Measurements from ENCODE around the gene ZNF576. TPM values are rescaled to one million over a fixed set of nuclear protein-coding genes. Genes with fewer than 3 reads are reported as not detected.
A peak's percentile ranks its signal among the peaks of the same experiment; 100 is the strongest.

Gene ZNF576
- total RNA-seq, 1 donor from 2014 or later, result 17.3 TPM

- Mint-ChIP-seq H3K9me3 (no peaks in the 10 kb centered on the region), H3K4me1 (ENCODE audit: unreplicated experiment) (no peaks in the 10 kb centered on the region), H3K36me3 (peaks cover 17% of the 10 kb centered on the region), H3K27ac (no peak overlapping the region), H3K4me3 (no peak overlapping the region), H3K27me3 (no peaks in the 10 kb centered on the region)
- no peak for TF ChIP-seq CTCF (conservative IDR thresholded peaks at IDR 0.05)
- no peak for DNase-seq (ENCODE audit: extremely low spot score, unreplicated experiment)
Observed at GRCh38 chr19:43552616-43553015, 43.8 kb upstream of the ZNF576 start.

DNA sequence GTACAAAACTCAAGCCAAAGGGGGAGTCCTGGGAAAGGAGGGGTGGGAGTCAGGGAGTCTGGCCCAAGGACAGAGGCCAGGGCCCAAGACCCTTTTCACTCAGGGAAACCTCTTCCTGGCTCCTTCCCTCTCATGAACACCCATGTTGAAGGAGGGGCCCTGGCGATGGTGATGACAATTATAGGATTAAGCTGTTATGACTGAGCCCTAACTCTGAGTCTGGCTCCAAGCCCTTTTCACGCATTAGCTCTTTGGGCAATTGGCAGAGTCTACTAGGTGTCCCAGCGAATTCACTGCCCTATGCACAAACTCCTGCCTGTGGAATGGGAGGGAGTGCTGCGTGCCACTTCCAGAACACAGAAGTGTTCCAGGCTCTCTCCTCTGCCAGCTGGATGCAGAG lies 42.7 kb upstream of the ZNF576 start:
- Mint-ChIP-seq H3K9me3 (no peaks in the 10 kb centered on the region), H3K4me3 (no peak overlapping the region), H3K27ac (no peak overlapping the region), H3K36me3 (peaks cover 13% of the 10 kb centered on the region), H3K27me3 (no peaks in the 10 kb centered on the region), H3K4me1 (ENCODE audit: unreplicated experiment) (no peaks in the 10 kb centered on the region)
- no peak for TF ChIP-seq CTCF (conservative IDR thresholded peaks at IDR 0.05)
- no peak for DNase-seq (ENCODE audit: extremely low spot score, unreplicated experiment)

DNA sequence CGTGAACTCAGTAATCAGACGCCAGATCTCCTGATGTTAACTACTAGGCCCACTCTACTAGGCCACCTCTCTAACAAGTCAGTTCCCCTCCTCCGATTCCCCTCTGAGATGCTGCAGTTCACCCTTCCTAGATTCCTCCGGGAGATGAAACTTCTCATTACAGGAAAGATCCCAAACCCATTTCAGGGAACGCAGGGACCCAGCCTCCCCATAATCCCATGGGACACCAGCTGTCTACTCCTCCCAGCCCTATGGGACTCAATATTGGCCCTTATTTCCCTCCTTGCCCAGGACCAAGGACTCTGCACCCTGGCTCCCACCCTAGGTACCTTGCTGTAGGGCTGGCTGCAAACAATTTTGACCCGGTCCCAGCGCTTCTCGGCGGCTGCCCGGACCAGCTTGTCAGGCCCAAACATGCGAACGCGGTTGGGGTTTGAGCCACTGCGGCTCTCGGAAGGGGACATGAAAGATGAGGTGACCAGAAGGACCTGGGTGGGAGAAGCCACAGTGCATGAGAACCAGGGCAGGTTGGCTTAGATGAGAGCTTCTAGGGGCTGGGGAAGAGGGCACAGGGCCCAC lies 42.0 kb upstream of the ZNF576 start:
- no peaks in the 10 kb centered on the region for H3K27me3 Mint-ChIP-seq
- no peak for TF ChIP-seq CTCF (conservative IDR thresholded peaks at IDR 0.05)
- H3K27ac Mint-ChIP-seq, result no peak overlapping the region
- no peaks in the 10 kb centered on the region for H3K9me3 Mint-ChIP-seq
- H3K4me1 Mint-ChIP-seq (ENCODE audit: unreplicated experiment), result no peaks in the 10 kb centered on the region
- H3K4me3 Mint-ChIP-seq, result no peak overlapping the region
- H3K36me3 Mint-ChIP-seq, result peaks cover 11% of the 10 kb centered on the region
- no peak for DNase-seq (ENCODE audit: extremely low spot score, unreplicated experiment)

DNA sequence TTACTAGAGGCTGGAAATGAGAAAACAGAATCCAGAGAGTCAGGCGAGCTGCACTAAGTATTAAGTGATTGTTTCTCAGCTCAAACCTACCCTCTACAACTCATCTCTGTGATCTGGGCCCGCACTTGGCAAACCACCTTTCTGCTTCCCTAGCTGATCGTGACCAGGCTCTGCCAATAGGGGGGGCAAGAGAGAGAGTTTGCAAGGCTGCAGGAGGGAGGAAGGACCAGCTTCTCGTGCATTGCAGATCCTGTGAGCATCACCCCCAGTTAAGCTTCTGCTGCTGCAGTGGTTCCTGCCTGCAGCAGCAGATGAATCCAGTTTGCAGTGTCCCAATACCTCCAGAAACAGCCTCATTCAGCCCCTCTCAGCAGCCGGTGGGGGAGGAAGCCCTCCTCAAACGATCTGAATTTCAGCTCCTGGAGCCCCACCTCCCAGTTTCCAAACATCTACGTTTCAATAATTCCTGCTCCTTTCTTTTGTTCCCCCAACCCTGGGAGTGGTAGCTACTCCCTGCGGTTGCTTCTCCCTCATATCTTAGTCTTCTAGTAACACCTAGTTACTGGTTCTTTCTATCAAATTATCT lies 41.1 kb upstream of the ZNF576 start:
- Mint-ChIP-seq H3K4me1 (ENCODE audit: unreplicated experiment) (no peaks in the 10 kb centered on the region), H3K27ac (peak overlapping the region; percentile 42), H3K9me3 (no peaks in the 10 kb centered on the region), H3K36me3 (peaks cover 9% of the 10 kb centered on the region), H3K27me3 (no peaks in the 10 kb centered on the region), H3K4me3 (no peak overlapping the region)
- DNase-seq (ENCODE audit: extremely low spot score, unreplicated experiment), result peak; percentile 83
- TF ChIP-seq CTCF (conservative IDR thresholded peaks at IDR 0.05), result peak; percentile 80

- Mint-ChIP-seq H3K27ac (no peak overlapping the region), H3K36me3 (peaks cover 8% of the 10 kb centered on the region), H3K4me1 (ENCODE audit: unreplicated experiment) (no peaks in the 10 kb centered on the region), H3K9me3 (no peaks in the 10 kb centered on the region), H3K27me3 (no peaks in the 10 kb centered on the region), H3K4me3 (no peak overlapping the region)
- DNase-seq (ENCODE audit: extremely low spot score, unreplicated experiment), result no peak
- no peak for TF ChIP-seq CTCF (conservative IDR thresholded peaks at IDR 0.05)
Observed at GRCh38 chr19:43560687-43561086, 35.7 kb upstream of the ZNF576 start.
